GM12865 (cell line): ENCODE data around the gene PARP6.
"Not testable (repeated sequence)": the region's sequence is repeated elsewhere in the genome, so short reads cannot be mapped to it uniquely, and the experiment has no call there.

Experiments used
- DNase-seq: peaks from one replicate; pipeline ENCODE4 v3.0.0; 2010; ENCODE audit warnings: low read depth
- H3K4me3 ChIP-seq: 2 replicates; pipeline ENCODE4 v1.5.1; 2011; ENCODE audit warnings: mild to moderate bottlenecking, low read depth, low read length, control low read depth
- TF ChIP-seq, protein P1 (sequence below): IDR thresholded peaks from 2 replicates; pipeline ENCODE4 v1.5.1; 2011; ENCODE audit warnings: low read length, control low read depth, low read depth, inconsistent platforms; ENCODE audit not compliant: insufficient read depth; ENCODE audit errors: missing control alignments

The PARP6 gene

DNA sequence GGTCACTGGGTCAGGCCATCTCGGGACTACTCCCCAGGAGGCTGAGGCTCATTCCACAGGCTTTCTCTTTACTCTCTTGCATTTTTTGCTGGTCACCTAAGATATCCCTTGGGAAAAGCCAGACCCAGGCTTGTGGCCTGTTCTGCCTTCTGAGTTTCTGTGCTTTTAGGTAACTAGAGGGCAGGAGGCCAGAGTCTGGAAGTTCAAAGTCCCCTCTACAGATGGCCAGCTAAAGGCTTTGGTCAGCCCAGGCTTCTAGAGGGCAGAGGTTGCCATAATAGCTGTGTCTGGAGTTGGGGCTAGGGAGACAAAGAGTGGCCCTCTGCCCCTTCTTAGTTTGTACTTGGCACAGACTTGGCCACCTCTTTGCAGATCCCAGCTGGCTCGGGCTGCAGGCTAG, 8.4 kb upstream of the PARP6 start:
- TF ChIP-seq, protein P1, sequence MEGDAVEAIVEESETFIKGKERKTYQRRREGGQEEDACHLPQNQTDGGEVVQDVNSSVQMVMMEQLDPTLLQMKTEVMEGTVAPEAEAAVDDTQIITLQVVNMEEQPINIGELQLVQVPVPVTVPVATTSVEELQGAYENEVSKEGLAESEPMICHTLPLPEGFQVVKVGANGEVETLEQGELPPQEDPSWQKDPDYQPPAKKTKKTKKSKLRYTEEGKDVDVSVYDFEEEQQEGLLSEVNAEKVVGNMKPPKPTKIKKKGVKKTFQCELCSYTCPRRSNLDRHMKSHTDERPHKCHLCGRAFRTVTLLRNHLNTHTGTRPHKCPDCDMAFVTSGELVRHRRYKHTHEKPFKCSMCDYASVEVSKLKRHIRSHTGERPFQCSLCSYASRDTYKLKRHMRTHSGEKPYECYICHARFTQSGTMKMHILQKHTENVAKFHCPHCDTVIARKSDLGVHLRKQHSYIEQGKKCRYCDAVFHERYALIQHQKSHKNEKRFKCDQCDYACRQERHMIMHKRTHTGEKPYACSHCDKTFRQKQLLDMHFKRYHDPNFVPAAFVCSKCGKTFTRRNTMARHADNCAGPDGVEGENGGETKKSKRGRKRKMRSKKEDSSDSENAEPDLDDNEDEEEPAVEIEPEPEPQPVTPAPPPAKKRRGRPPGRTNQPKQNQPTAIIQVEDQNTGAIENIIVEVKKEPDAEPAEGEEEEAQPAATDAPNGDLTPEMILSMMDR: no peak
- H3K4me3 ChIP-seq: no peak overlapping the region
- no peak for DNase-seq

DNA sequence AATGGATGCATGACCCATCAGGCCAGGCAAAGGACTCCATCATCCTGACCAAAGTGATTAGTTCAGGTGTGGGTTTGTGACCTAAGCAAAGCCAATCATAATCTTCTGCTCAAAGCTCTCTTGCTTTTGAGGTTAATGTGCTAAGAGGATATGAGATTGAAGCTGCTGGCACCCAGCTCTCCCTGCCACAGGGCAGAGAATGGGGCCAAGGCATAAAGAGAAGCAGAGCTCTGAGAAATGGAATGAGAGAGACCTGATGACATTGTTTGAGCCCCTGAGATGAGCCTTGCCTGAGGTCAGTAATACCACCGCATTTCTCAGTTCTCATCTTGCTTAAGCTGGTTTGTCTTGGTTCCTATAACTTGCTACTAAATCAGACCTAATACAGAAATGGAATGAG, 6.4 kb upstream of the PARP6 start:
- DNase-seq: no peak
- no peak overlapping the region for H3K4me3 ChIP-seq
- TF ChIP-seq, protein P1: no peak

DNA sequence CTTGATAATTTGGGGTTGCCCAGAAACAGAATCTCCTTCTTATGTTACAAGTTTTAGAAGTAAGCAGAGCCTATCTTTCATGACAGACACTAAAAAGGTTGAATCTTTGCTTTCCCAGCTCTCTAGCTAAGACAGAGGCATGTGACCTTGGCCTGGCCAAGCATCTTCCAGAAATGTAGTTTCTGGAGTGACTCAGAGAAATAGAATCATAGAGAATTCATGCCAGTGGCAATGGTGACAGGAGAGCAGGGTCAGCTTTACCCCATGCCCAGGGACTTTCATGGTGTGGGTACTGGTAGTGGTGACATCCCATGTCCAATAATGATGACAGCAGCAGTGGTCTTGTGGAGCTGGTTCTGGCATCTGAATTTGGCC, 4.0 kb upstream of the PARP6 start:
- TF ChIP-seq, protein P1: no peak
- no peak for DNase-seq
- H3K4me3 ChIP-seq: no peak overlapping the region

DNA sequence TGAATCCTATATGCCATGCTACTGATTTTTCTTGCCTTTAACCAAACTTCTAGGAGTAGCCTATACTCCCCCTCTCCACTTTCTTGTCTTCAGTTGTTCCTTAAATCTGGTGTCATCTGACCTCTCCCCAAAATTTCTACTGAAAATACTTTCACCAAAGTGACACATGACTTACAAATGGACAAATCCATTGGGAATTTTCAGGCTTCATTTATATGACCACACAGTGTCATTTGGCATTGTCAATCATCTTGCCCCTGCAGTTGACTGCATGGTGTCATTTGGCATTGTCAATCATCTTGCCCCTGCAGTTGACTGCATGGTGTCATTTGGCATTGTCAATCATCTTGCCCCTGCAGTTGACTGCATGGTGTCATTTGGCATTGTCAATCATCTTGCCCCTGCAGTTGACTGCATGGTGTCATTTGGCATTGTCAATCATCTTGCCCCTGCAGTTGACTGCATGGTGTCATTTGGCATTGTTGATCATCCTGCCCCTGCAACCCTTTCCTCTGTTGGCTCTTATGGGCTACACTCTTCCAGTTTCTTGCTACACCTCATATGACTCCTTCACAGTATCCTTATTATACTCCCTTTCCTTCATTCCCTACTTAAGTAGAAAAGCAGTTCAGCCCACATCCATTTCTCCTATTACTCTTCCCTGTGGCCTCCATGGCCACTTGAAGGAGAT, 3.4 kb upstream of the PARP6 start:
- not testable (repeated sequence) for H3K4me3 ChIP-seq, DNase-seq

DNA sequence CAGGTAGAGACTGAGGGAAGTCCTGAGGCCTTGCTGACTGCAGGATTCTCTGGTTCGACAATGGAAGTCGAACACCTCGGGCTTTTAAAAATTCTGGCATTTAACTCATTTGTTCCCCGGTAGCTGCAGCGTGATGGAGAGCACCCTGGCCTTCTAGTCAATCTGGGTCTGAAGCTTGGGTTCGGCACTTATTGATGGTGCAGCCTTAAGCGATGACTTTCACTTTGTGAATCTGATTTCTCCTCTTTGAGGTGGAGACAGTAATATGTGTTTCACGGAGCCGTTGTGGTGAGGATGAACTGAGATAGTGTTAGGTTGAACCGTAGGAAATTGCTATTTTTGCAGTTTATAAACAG, 621 bp upstream of the PARP6 start:
- DNase-seq: no peak
- H3K4me3 ChIP-seq: peak overlapping the region; percentile 89
- TF ChIP-seq, protein P1: no peak

DNA sequence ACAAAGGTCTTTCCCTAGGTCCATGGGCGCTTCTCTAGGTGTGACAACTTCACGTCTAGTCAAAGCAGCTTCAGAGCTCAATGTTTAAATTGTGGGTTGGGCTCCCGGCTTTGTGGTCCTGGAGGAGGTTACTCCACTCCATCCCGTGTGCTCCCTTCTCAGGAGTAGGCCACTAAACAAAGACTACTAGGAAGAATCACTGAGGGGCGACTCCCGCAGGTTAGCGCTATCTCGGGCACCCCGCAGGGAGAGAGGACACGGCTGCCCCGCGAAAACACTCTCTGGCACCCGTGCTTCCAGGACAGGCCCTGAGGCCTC, 500 bp downstream of the PARP6 start:
- peak; percentile 19 for DNase-seq
- TF ChIP-seq, protein P1: no peak
- H3K4me3 ChIP-seq: peak overlapping the region; percentile 76

DNA sequence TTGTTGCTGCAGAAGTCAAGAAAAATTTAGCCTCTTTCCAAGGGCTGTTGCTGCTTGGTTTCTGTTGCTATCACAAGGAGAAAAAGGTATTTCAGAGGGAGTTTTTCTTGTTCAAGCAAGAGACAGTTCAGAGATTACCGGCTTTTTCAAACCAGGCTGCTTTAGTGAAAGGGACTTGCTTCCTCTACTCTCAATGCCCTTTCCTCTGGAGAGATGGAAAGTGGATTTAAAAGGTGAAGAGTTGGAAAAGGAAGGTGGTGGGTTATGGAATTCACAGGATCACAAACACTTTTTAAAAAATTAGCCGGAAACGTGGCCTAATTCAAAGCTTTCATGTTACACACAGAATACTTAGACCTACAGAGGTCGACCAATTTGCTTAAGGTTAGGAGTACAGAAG, 1.1 kb downstream of the PARP6 start:
- TF ChIP-seq, protein P1: no peak
- DNase-seq: no peak
- H3K4me3 ChIP-seq: peak overlapping the region; percentile 76
